A673 (cell line): ENCODE data around the gene PCNT.
"Not testable (repeated sequence)": the region's sequence is repeated elsewhere in the genome, so short reads cannot be mapped to it uniquely, and the experiment has no call there.

Source experiments
- CTCF ChIP-seq: fragments of 300-800, 200-600 bp; sonication (generic); conservative IDR thresholded peaks from 2 replicates; pipeline ENCODE4 v1.5.1; 2017; ENCODE audit warnings: low read depth, mild to moderate bottlenecking, antibody characterized with exemption, low read length, moderate library complexity, mixed read lengths
- EZH2 ChIP-seq: fragments of 200-600 bp; sonication (generic); IDR thresholded peaks from 2 replicates; pipeline ENCODE4 v1.6.1; 2017; ENCODE audit warnings: borderline replicate concordance, low read depth, mild to moderate bottlenecking, mixed read lengths, antibody characterized with exemption, low read length; ENCODE audit not compliant: poor library complexity, severe bottlenecking

GRCh38 chr21:46310260-46310659 lies 13.7 kb upstream of the PCNT start:
- not testable (repeated sequence) for TF ChIP-seq CTCF, EZH2
